ENCODE results near the gene SERINC5.

Gene SERINC5

DNA sequence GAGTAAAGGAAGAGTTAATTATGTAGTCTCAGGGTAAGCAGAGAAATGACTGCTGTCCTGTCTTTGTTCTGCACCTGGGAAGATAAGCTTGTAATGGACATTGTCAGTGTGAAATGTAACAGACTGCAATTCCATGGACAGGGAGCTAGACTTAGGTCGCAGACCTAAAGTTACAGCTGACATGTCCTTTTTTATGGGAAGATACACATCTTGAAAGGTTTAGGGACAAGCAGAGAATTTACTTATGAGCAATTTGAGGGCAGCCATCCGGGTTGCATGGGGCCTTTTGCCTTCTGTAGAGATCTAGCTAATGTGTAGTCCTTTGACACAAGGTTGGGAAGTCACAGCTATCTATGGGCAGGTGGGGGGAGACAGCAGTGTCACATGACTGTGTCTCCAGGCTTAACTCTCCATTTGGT, 85.7 kb downstream of the SERINC5 start:
- H2AFZ ChIP-seq (ENCODE audit: low read length): no peak overlapping the region
- no peak overlapping the region for H3K9ac ChIP-seq (ENCODE audit: low read depth, low read length, poor library complexity, severe bottlenecking)
- peaks cover 88% of the 10 kb centered on the region for H3K36me3 ChIP-seq (ENCODE audit: insufficient read depth, low read length)
- no peaks in the 10 kb centered on the region for H3K9me3 ChIP-seq (ENCODE audit: insufficient read depth, low read depth, low read length)
- H3K4me3 ChIP-seq (ENCODE audit: low read length, poor library complexity, severe bottlenecking): no peak overlapping the region
- H3K4me2 ChIP-seq (ENCODE audit: low read depth, low read length, poor library complexity, severe bottlenecking): no peak overlapping the region
- H3K79me2 ChIP-seq (ENCODE audit: insufficient read depth, low read length): no peaks in the 10 kb centered on the region; the same call in 1 of the 2 replicates
- H4K20me1 ChIP-seq (ENCODE audit: insufficient read depth, low read length, poor library complexity, severe bottlenecking): no peaks in the 10 kb centered on the region
- no peaks in the 10 kb centered on the region for H3K4me1 ChIP-seq (ENCODE audit: insufficient read depth, low read length, poor library complexity, severe bottlenecking)
- H3K9me2 ChIP-seq (replicated peaks; ENCODE audit: low read depth, low read length): no peaks in the 10 kb centered on the region
- no peak for TF ChIP-seq EZH2phosphoT487 (IDR thresholded peaks at IDR 0.05; ENCODE audit: borderline replicate concordance)
- TF ChIP-seq, protein P1, sequence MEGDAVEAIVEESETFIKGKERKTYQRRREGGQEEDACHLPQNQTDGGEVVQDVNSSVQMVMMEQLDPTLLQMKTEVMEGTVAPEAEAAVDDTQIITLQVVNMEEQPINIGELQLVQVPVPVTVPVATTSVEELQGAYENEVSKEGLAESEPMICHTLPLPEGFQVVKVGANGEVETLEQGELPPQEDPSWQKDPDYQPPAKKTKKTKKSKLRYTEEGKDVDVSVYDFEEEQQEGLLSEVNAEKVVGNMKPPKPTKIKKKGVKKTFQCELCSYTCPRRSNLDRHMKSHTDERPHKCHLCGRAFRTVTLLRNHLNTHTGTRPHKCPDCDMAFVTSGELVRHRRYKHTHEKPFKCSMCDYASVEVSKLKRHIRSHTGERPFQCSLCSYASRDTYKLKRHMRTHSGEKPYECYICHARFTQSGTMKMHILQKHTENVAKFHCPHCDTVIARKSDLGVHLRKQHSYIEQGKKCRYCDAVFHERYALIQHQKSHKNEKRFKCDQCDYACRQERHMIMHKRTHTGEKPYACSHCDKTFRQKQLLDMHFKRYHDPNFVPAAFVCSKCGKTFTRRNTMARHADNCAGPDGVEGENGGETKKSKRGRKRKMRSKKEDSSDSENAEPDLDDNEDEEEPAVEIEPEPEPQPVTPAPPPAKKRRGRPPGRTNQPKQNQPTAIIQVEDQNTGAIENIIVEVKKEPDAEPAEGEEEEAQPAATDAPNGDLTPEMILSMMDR (conservative IDR thresholded peaks at IDR 0.05; ENCODE audit: low read length): no peak
- no peaks in the 10 kb centered on the region for H3K27me3 ChIP-seq (ENCODE audit: insufficient read depth, low read length, poor library complexity, severe bottlenecking)
- no peaks in the 10 kb centered on the region for H3F3A ChIP-seq (ENCODE audit: low read depth)

DNA sequence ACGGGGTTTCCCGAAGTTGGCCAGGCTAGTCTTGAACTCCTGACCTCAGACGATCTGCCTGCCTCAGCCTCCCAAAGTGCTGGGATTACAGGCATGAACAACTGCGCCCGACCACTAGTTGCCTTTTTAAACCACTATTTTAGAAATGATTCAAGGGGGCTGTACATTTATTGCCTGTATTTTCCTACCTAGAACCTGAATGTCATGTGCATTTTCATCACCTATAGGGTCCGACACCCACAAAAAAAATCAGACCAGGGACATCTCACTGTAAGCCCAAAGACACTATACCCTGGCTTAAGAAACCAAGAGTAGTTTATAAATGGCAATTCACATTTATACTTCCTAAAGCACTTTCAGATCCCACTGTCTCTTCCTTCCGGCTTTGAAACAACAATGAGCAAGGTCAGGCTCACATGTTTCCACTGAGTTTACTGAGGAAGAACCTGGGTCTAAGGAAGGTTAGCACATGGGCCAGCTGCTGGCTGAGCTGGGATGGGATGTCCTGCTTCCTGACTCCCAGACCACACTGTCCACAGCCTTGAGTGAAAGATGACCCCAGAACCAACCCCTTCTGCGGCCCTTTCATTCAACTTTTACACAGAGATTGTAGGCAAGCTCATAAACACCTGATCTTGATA, 87.3 kb downstream of the SERINC5 start:
- Histone ChIP-seq H3K9me2 (replicated peaks; ENCODE audit: low read depth, low read length) (no peaks in the 10 kb centered on the region), H3K27me3 (ENCODE audit: insufficient read depth, low read length, poor library complexity, severe bottlenecking) (no peaks in the 10 kb centered on the region), H3K4me2 (ENCODE audit: low read depth, low read length, poor library complexity, severe bottlenecking) (no peak overlapping the region), H3K9me3 (ENCODE audit: insufficient read depth, low read depth, low read length) (no peaks in the 10 kb centered on the region), H3K4me1 (ENCODE audit: insufficient read depth, low read length, poor library complexity, severe bottlenecking) (no peaks in the 10 kb centered on the region), H4K20me1 (ENCODE audit: insufficient read depth, low read length, poor library complexity, severe bottlenecking) (no peaks in the 10 kb centered on the region), H3K36me3 (ENCODE audit: insufficient read depth, low read length) (peaks cover 88% of the 10 kb centered on the region), H3K4me3 (ENCODE audit: low read length, poor library complexity, severe bottlenecking) (no peak overlapping the region), H3F3A (ENCODE audit: low read depth) (no peaks in the 10 kb centered on the region), H3K9ac (ENCODE audit: low read depth, low read length, poor library complexity, severe bottlenecking) (no peak overlapping the region), H2AFZ (ENCODE audit: low read length) (no peak overlapping the region), H3K79me2 (ENCODE audit: insufficient read depth, low read length) (no peaks in the 10 kb centered on the region)
- TF ChIP-seq, protein P1 (conservative IDR thresholded peaks at IDR 0.05; ENCODE audit: low read length): no peak
- no peak for TF ChIP-seq EZH2phosphoT487 (IDR thresholded peaks at IDR 0.05; ENCODE audit: borderline replicate concordance)

DNA sequence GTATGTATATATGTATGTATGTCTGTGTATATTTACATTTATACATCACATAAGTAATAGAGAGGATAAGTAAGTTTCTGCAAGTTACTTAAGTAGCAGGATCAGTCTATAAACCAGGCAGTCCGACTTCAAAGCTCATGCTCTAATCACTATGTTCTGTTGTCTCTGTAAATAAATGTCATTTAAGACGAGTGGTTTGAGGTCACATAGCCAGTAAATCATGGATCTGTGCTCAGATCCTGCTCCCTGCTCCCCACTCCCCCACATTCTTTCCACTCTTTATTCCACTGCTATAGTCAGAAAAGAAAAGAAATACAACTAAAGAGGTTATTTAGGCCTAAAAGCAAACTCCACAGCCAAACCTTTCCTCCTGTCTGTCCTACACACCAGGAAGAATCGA, 90.4 kb downstream of the SERINC5 start:
- TF ChIP-seq, protein P1 (conservative IDR thresholded peaks at IDR 0.05; ENCODE audit: low read length): no peak
- TF ChIP-seq EZH2phosphoT487 (IDR thresholded peaks at IDR 0.05; ENCODE audit: borderline replicate concordance): no peak
- H3K9me2 ChIP-seq (replicated peaks; ENCODE audit: low read depth, low read length): no peaks in the 10 kb centered on the region

More for the DNA sequence above, 90.4 kb downstream of the SERINC5 start:
- Histone ChIP-seq H2AFZ (ENCODE audit: low read length) (no peak overlapping the region), H3K4me1 (ENCODE audit: insufficient read depth, low read length, poor library complexity, severe bottlenecking) (no peaks in the 10 kb centered on the region), H3K27me3 (ENCODE audit: insufficient read depth, low read length, poor library complexity, severe bottlenecking) (no peaks in the 10 kb centered on the region), H3K4me2 (ENCODE audit: low read depth, low read length, poor library complexity, severe bottlenecking) (no peak overlapping the region), H3K79me2 (ENCODE audit: insufficient read depth, low read length) (no peaks in the 10 kb centered on the region), H3F3A (ENCODE audit: low read depth) (no peaks in the 10 kb centered on the region), H4K20me1 (ENCODE audit: insufficient read depth, low read length, poor library complexity, severe bottlenecking) (no peaks in the 10 kb centered on the region), H3K9me3 (ENCODE audit: insufficient read depth, low read depth, low read length) (no peaks in the 10 kb centered on the region), H3K9ac (ENCODE audit: low read depth, low read length, poor library complexity, severe bottlenecking) (no peak overlapping the region), H3K36me3 (ENCODE audit: insufficient read depth, low read length) (peaks cover 89% of the 10 kb centered on the region), H3K4me3 (ENCODE audit: low read length, poor library complexity, severe bottlenecking) (no peak overlapping the region)
